Measurements from ENCODE around the gene ANP32D.
"Not testable (repeated sequence)": the region's sequence is repeated elsewhere in the genome, so short reads cannot be mapped to it uniquely, and the experiment has no call there.

Gene ANP32D

GRCh38 chr12:48472259-48472658 lies at the start of gene ANP32D:
Gene ANP32D, plus strand, starts transcription at chr12:48472559. Its CDS starts 106 bp downstream, at chr12:48472665.
- DNase-seq = no peak

- no peak for DNase-seq
Observed at GRCh38 chr12:48423171-48423570, 49.2 kb upstream of the ANP32D start.

GRCh38 chr12:48424644-48425043 lies 47.7 kb upstream of the ANP32D start:
- no peak for DNase-seq

GRCh38 chr12:48434016-48434415 lies 38.3 kb upstream of the ANP32D start:
- not testable (repeated sequence) for DNase-seq

- DNase-seq = no peak
Observed at GRCh38 chr12:48441069-48441468, 31.3 kb upstream of the ANP32D start.

GRCh38 chr12:48442179-48442847 lies 30.0 kb upstream of the ANP32D start:
- DNase-seq = no peak

GRCh38 chr12:48445538-48445937 lies 26.8 kb upstream of the ANP32D start:
- DNase-seq = no peak

GRCh38 chr12:48446161-48446776 lies 26.1 kb upstream of the ANP32D start:
- DNase-seq = no peak

- DNase-seq = no peak
Observed at GRCh38 chr12:48447755-48448154, 24.6 kb upstream of the ANP32D start.

- DNase-seq = no peak
Observed at GRCh38 chr12:48451372-48451771, 21.0 kb upstream of the ANP32D start.

- not testable (repeated sequence) for DNase-seq
Observed at GRCh38 chr12:48452961-48453360, 19.4 kb upstream of the ANP32D start.

GRCh38 chr12:48454667-48455066 lies 17.7 kb upstream of the ANP32D start:
- DNase-seq = peak in 1 of 2 donors; percentile 53

- DNase-seq = no peak
Observed at GRCh38 chr12:48455116-48455515, 17.2 kb upstream of the ANP32D start.

GRCh38 chr12:48459259-48459658 lies 13.1 kb upstream of the ANP32D start:
- no peak for DNase-seq

- DNase-seq = not testable (repeated sequence)
Observed at GRCh38 chr12:48469027-48469426, 3.3 kb upstream of the ANP32D start.

GRCh38 chr12:48473061-48473460 lies 702 bp downstream of the ANP32D start:
- no peak for DNase-seq

GRCh38 chr12:48474497-48474896 lies 2.1 kb downstream of the ANP32D start:
- DNase-seq = not testable (repeated sequence)

- DNase-seq = no peak
Observed at GRCh38 chr12:48482198-48482597, 9.8 kb downstream of the ANP32D start, which contains the start of gene C12orf54. Gene C12orf54, plus strand, starts transcription at chr12:48482498. Its CDS starts 799 bp downstream, at chr12:48483297.

- DNase-seq = no peak
Observed at GRCh38 chr12:48482930-48483329, 10.6 kb downstream of the ANP32D start.

- DNase-seq = no peak
Observed at GRCh38 chr12:48486261-48486660, 13.9 kb downstream of the ANP32D start.

- no peak for DNase-seq
Observed at GRCh38 chr12:48486679-48487078, 14.3 kb downstream of the ANP32D start.

- DNase-seq = no peak
Observed at GRCh38 chr12:48489012-48489411, 16.7 kb downstream of the ANP32D start.

- not testable (repeated sequence) for DNase-seq
Observed at GRCh38 chr12:48489456-48489855, 17.1 kb downstream of the ANP32D start.

- DNase-seq = not testable (repeated sequence)
Observed at GRCh38 chr12:48500281-48500680, 27.9 kb downstream of the ANP32D start.

GRCh38 chr12:48506836-48507235 lies 34.5 kb downstream of the ANP32D start:
- DNase-seq = not testable (repeated sequence)

Data from CD4-positive, alpha-beta T cell treated with Interferon alpha-2 for 1 hour (primary cell).